WTC11 (cell line): ENCODE results near the gene MFSD2A. TPM values are rescaled to one million over a fixed set of nuclear protein-coding genes. Genes with fewer than 3 reads are reported as not detected.

ENCODE experiments used
- ATAC-seq: fragments of 200-7000 bp; cut with Tn5 transposase; 2 replicates; pipeline ENCODE4 v1.10.0; 2021; ENCODE audit warnings: mild to moderate bottlenecking, moderate library complexity
- CTCF ChIA-PET: fragments of 300-600 bp; sonication (Branson Sonifier 250); formaldehyde crosslinking; loops from one replicate; lab custom pipeline; 2021; ENCODE audit warnings: antibody characterized with exemption; lab: Charles Lee
- POLR2A ChIA-PET: fragments of 350-600 bp; sonication (Branson Sonifier 250); formaldehyde crosslinking; loops from one replicate; lab custom pipeline; 2021; ENCODE audit warnings: antibody characterized with exemption; lab: Charles Lee
- DNase-seq: peaks from one replicate; pipeline ENCODE4 v3.0.0; 2021; ENCODE audit warnings: low spot score
- H3K27ac Mint-ChIP-seq: 2 replicates; pipeline ENCODE4 v1.8.0; 2021; ENCODE audit warnings: mixed read lengths
- H3K27me3 Mint-ChIP-seq: 2 replicates; pipeline ENCODE4 v1.8.0; 2021; ENCODE audit warnings: low read depth, mild to moderate bottlenecking, moderate library complexity, mixed read lengths
- H3K36me3 Mint-ChIP-seq: 2 replicates; pipeline ENCODE4 v1.8.0; 2021; ENCODE audit warnings: mixed read lengths
- H3K4me1 Mint-ChIP-seq: 2 replicates; pipeline ENCODE4 v1.8.0; 2022; ENCODE audit warnings: mixed read lengths
- H3K4me3 Mint-ChIP-seq: 2 replicates; pipeline ENCODE4 v1.8.0; 2021; ENCODE audit warnings: mild to moderate bottlenecking, moderate library complexity, mixed read lengths
- H3K9me3 Mint-ChIP-seq: 2 replicates; pipeline ENCODE4 v1.8.0; 2021; ENCODE audit warnings: mixed read lengths
- CBFB ChIP-seq: sonication (generic); formaldehyde crosslinking; IDR thresholded peaks from 2 replicates; pipeline ENCODE4 v1.8.1; 2022; ENCODE audit warnings: mild to moderate bottlenecking, low read depth, missing genetic modification reagents
- CREB1 ChIP-seq: sonication (generic); formaldehyde crosslinking; IDR thresholded peaks from 2 replicates; pipeline ENCODE4 v1.8.0; 2023; ENCODE audit warnings: mild to moderate bottlenecking, missing genetic modification reagents
- ELF4 ChIP-seq: sonication (generic); formaldehyde crosslinking; IDR thresholded peaks from 2 replicates; pipeline ENCODE4 v1.8.1; 2022; ENCODE audit warnings: low read depth, mild to moderate bottlenecking, moderate library complexity, missing genetic modification reagents
- EMX1 ChIP-seq: fragments of 250-450 bp; sonication (Bioruptor Pico); IDR thresholded peaks from 2 replicates; pipeline ENCODE4 v1.8.0; 2021; ENCODE audit warnings: mild to moderate bottlenecking
- ESRRA ChIP-seq: sonication (generic); formaldehyde crosslinking; IDR thresholded peaks from 2 replicates; pipeline ENCODE4 v1.8.1; 2022; ENCODE audit warnings: mild to moderate bottlenecking, missing genetic modification reagents, borderline replicate concordance
- IRF2 ChIP-seq: sonication (generic); formaldehyde crosslinking; IDR thresholded peaks from 2 replicates; pipeline ENCODE4 v1.8.0; 2022; ENCODE audit warnings: low read depth, missing genetic modification reagents, borderline replicate concordance
- KAT7 ChIP-seq: sonication (generic); formaldehyde crosslinking; IDR thresholded peaks from 2 replicates; pipeline ENCODE4 v1.8.1; 2023; ENCODE audit warnings: missing genetic modification reagents, mild to moderate bottlenecking, borderline replicate concordance
- NFYB ChIP-seq: sonication (generic); formaldehyde crosslinking; conservative IDR thresholded peaks from 2 replicates; pipeline ENCODE4 v1.8.0; 2022; ENCODE audit warnings: low read depth, missing genetic modification reagents
- RELA ChIP-seq: sonication (generic); formaldehyde crosslinking; IDR thresholded peaks from 2 replicates; pipeline ENCODE4 v1.8.1; 2022; ENCODE audit warnings: missing genetic modification reagents, mild to moderate bottlenecking, borderline replicate concordance
- SMAD3 ChIP-seq: sonication (generic); formaldehyde crosslinking; IDR thresholded peaks from 2 replicates; pipeline ENCODE4 v1.8.0; 2022; ENCODE audit warnings: missing genetic modification reagents, mild to moderate bottlenecking, borderline replicate concordance
- TEAD4 ChIP-seq: sonication (generic); formaldehyde crosslinking; IDR thresholded peaks from 2 replicates; pipeline ENCODE4 v1.8.0; 2022; ENCODE audit warnings: mild to moderate bottlenecking, missing genetic modification reagents
- ZNF138 ChIP-seq: sonication (generic); formaldehyde crosslinking; conservative IDR thresholded peaks from 2 replicates; pipeline ENCODE4 v1.8.1; 2022; ENCODE audit warnings: mild to moderate bottlenecking, moderate library complexity, missing genetic modification reagents
- ZNF416 ChIP-seq: fragments of 250-450 bp; sonication (Bioruptor Pico); IDR thresholded peaks from 2 replicates; pipeline ENCODE4 v1.9.0; 2021; ENCODE audit warnings: mild to moderate bottlenecking, inconsistent platforms
- total RNA-seq: library from RNA; stranded (reverse); gene quantifications from 3 replicates; pipeline ENCODE4 v1.2.3, GENCODE V29; 2021
- TF ChIP-seq, protein P1 (sequence below): sonication (generic); formaldehyde crosslinking; IDR thresholded peaks from 2 replicates; pipeline ENCODE4 v1.8.0; 2022; ENCODE audit warnings: mild to moderate bottlenecking, missing genetic modification reagents
- TF ChIP-seq, protein P2 (sequence below): sonication (generic); formaldehyde crosslinking; conservative IDR thresholded peaks from 2 replicates; pipeline ENCODE4 v1.8.1; 2022; ENCODE audit warnings: mild to moderate bottlenecking, missing genetic modification reagents
- TF ChIP-seq, protein P3 (sequence below): sonication (generic); formaldehyde crosslinking; IDR thresholded peaks from 2 replicates; pipeline ENCODE4 v1.8.1; 2022; ENCODE audit warnings: low read depth, missing genetic modification reagents, borderline replicate concordance
- TF ChIP-seq, protein P4 (sequence below): sonication (generic); formaldehyde crosslinking; IDR thresholded peaks from 2 replicates; pipeline ENCODE4 v1.8.1; 2023; ENCODE audit warnings: mild to moderate bottlenecking, missing genetic modification reagents
- TF ChIP-seq, protein P5 (sequence below): sonication (generic); formaldehyde crosslinking; IDR thresholded peaks from 2 replicates; pipeline ENCODE4 v1.8.1; 2022; ENCODE audit warnings: mild to moderate bottlenecking, missing genetic modification reagents, moderate library complexity, borderline replicate concordance
- TF ChIP-seq, protein P6 (sequence below): fragments of 250-450 bp; sonication (Bioruptor Pico); IDR thresholded peaks from 2 replicates; pipeline ENCODE4 v2.1.2; 2022; ENCODE audit warnings: mild to moderate bottlenecking, moderate library complexity
- TF ChIP-seq, protein P7 (sequence below): sonication (generic); formaldehyde crosslinking; IDR thresholded peaks from 2 replicates; pipeline ENCODE4 v1.8.0; 2022; ENCODE audit warnings: mild to moderate bottlenecking, missing genetic modification reagents
- TF ChIP-seq, protein P8 (sequence below): sonication (generic); formaldehyde crosslinking; IDR thresholded peaks from 2 replicates; pipeline ENCODE4 v1.8.1; 2023; ENCODE audit warnings: mild to moderate bottlenecking, missing genetic modification reagents, moderate library complexity
- TF ChIP-seq, protein P9 (sequence below): sonication (generic); formaldehyde crosslinking; IDR thresholded peaks from 2 replicates; pipeline ENCODE4 v1.8.0; 2022; ENCODE audit warnings: mild to moderate bottlenecking, missing genetic modification reagents

MFSD2A gene
- total RNA-seq, 1 experiment from 2014 or later: 14.0 TPM

DNA sequence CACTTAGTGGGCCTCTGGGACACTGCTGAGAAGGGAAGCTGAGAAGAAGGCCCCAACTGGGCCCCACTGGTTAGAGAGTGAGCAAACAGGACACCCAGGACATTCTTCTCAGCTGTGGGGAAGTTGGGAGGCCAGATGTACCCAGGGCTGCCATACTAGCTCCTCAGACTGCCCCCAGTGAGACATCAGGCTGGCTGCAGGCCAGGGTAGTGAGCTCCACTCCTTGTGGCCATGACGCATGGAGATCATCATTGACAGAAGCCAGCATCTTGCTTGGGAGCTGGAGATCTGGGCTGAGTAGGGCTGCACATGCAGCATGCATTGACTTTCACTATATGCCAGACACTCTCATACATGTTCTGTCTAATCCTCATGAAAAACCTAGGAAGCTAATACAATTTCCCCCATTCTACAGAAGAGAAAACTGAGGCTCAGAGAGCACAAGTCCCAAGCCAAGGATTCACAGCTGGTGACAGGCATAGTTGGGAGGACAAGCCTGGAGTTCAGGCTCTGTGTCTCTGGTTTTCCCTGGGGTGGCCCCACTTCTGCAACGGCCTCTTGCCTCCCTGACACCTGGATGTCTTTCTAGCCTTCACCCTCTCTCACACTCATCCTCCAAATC, 29.1 kb upstream of the MFSD2A start (continued):
- TF ChIP-seq CREB1 (CRISPR knock-in tag) (no peak), SMAD3 (no peak), IRF2 (no peak), ZNF138 (CRISPR knock-in tag) (no peak), CBFB (CRISPR knock-in tag) (no peak), RELA (CRISPR knock-in tag) (no peak), ELF4 (CRISPR knock-in tag) (no peak)
- TF ChIP-seq, protein P1, sequence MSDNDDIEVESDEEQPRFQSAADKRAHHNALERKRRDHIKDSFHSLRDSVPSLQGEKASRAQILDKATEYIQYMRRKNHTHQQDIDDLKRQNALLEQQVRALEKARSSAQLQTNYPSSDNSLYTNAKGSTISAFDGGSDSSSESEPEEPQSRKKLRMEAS (CRISPR knock-in tag): no peak
- TF ChIP-seq, protein P2, sequence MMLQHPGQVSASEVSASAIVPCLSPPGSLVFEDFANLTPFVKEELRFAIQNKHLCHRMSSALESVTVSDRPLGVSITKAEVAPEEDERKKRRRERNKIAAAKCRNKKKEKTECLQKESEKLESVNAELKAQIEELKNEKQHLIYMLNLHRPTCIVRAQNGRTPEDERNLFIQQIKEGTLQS (CRISPR knock-in tag): no peak

DNA sequence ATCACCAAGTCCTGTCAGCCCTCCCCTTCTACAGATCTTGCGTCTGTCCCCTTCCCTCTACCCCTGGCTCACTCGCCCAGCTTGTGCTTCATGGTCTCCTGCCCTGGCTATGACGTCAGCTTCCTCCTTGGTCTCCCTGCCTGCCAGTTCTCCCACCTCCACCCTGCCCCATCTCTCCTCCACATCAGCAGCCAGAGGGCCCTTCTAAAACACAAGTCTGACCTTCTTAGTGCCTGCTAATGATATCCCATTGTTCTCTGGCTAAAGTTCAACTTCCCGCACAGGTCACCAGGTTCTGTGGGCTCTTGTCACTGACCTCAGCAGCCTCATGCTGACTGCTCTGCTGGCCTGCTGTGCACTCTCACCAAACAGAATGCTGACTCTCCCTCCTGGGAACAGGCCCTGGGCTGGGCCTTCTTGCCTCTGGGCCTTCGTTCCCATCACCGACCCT, 28.6 kb upstream of the MFSD2A start:
- no peaks in the 10 kb centered on the region for H3K36me3 Mint-ChIP-seq
- no peak for TF ChIP-seq NFYB
- TF ChIP-seq ZNF416 (CRISPR knock-in tag): no peak
- TF ChIP-seq, protein P3, sequence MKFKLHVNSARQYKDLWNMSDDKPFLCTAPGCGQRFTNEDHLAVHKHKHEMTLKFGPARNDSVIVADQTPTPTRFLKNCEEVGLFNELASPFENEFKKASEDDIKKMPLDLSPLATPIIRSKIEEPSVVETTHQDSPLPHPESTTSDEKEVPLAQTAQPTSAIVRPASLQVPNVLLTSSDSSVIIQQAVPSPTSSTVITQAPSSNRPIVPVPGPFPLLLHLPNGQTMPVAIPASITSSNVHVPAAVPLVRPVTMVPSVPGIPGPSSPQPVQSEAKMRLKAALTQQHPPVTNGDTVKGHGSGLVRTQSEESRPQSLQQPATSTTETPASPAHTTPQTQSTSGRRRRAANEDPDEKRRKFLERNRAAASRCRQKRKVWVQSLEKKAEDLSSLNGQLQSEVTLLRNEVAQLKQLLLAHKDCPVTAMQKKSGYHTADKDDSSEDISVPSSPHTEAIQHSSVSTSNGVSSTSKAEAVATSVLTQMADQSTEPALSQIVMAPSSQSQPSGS (CRISPR knock-in tag): no peak
- TF ChIP-seq CREB1 (CRISPR knock-in tag): no peak
- no peak for TF ChIP-seq ESRRA
- TF ChIP-seq, protein P4, sequence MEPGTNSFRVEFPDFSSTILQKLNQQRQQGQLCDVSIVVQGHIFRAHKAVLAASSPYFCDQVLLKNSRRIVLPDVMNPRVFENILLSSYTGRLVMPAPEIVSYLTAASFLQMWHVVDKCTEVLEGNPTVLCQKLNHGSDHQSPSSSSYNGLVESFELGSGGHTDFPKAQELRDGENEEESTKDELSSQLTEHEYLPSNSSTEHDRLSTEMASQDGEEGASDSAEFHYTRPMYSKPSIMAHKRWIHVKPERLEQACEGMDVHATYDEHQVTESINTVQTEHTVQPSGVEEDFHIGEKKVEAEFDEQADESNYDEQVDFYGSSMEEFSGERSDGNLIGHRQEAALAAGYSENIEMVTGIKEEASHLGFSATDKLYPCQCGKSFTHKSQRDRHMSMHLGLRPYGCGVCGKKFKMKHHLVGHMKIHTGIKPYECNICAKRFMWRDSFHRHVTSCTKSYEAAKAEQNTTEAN (CRISPR knock-in tag): no peak
- no peak for TF ChIP-seq SMAD3
- TF ChIP-seq, protein P5, sequence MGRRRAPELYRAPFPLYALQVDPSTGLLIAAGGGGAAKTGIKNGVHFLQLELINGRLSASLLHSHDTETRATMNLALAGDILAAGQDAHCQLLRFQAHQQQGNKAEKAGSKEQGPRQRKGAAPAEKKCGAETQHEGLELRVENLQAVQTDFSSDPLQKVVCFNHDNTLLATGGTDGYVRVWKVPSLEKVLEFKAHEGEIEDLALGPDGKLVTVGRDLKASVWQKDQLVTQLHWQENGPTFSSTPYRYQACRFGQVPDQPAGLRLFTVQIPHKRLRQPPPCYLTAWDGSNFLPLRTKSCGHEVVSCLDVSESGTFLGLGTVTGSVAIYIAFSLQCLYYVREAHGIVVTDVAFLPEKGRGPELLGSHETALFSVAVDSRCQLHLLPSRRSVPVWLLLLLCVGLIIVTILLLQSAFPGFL (CRISPR knock-in tag): no peak
- no peak overlapping the region for H3K27ac Mint-ChIP-seq
- no peak overlapping the region for H3K4me3 Mint-ChIP-seq
- H3K27me3 Mint-ChIP-seq: peaks cover 7% of the 10 kb centered on the region; the same call in 1 of the 2 replicates
- ChIA-PET POLR2A (no interaction called here), CTCF (interaction anchor here (1.3 to 3.3 kb wide), 2 partner anchors 24 to 47 kb away, joined by 4 to 18 read pairs; partner anchors contain the start of gene MYCL)
- DNase-seq (no peak), ATAC-seq (no peak)
- H3K9me3 Mint-ChIP-seq: no peaks in the 10 kb centered on the region
- H3K4me1 Mint-ChIP-seq: peaks cover 31% of the 10 kb centered on the region

DNA sequence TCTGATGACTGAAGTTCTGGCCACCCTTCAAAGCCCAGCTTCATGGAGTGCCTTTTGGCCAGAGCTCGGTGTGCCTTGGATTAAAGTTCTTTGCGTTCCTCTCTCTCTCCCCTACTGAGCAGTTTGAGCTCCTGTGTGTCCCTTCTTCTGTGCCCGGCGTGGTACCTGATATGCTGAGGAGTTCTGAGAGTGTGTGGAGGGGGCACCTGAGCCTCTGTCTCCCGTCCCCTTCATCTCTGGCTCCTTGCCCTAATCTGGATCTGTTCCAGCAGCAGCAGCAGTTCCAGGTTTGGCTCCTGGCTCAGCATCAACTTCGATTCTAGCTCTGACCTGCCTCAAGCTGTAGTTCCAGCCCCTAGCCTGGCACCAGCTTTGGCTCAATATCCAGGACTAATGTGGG, 28.1 kb upstream of the MFSD2A start:
- Mint-ChIP-seq H3K27me3 (peaks cover 7% of the 10 kb centered on the region; the same call in 1 of the 2 replicates), H3K4me3 (no peak overlapping the region), H3K36me3 (no peaks in the 10 kb centered on the region), H3K27ac (no peak overlapping the region), H3K4me1 (peaks cover 27% of the 10 kb centered on the region), H3K9me3 (no peaks in the 10 kb centered on the region)
- ATAC-seq: no peak
- CTCF ChIA-PET: interaction anchor here (1.3 to 3.3 kb wide), 2 partner anchors 25 to 46 kb away, joined by 4 to 18 read pairs; partner anchors contain the start of gene MYCL
- POLR2A ChIA-PET: no interaction called here
- DNase-seq: no peak
- TF ChIP-seq, protein P6, sequence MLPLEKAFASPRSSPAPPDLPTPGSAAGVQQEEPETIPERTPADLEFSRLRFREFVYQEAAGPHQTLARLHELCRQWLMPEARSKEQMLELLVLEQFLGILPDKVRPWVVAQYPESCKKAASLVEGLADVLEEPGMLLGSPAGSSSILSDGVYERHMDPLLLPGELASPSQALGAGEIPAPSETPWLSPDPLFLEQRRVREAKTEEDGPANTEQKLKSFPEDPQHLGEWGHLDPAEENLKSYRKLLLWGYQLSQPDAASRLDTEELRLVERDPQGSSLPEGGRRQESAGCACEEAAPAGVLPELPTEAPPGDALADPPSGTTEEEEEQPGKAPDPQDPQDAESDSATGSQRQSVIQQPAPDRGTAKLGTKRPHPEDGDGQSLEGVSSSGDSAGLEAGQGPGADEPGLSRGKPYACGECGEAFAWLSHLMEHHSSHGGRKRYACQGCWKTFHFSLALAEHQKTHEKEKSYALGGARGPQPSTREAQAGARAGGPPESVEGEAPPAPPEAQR (CRISPR knock-in tag): no peak
- TF ChIP-seq, protein P7, sequence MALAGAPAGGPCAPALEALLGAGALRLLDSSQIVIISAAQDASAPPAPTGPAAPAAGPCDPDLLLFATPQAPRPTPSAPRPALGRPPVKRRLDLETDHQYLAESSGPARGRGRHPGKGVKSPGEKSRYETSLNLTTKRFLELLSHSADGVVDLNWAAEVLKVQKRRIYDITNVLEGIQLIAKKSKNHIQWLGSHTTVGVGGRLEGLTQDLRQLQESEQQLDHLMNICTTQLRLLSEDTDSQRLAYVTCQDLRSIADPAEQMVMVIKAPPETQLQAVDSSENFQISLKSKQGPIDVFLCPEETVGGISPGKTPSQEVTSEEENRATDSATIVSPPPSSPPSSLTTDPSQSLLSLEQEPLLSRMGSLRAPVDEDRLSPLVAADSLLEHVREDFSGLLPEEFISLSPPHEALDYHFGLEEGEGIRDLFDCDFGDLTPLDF (CRISPR knock-in tag): no peak
- TF ChIP-seq EMX1 (CRISPR knock-in tag) (no peak), TEAD4 (CRISPR knock-in tag) (no peak), SMAD3 (no peak), KAT7 (CRISPR knock-in tag) (no peak)
- TF ChIP-seq, protein P8, sequence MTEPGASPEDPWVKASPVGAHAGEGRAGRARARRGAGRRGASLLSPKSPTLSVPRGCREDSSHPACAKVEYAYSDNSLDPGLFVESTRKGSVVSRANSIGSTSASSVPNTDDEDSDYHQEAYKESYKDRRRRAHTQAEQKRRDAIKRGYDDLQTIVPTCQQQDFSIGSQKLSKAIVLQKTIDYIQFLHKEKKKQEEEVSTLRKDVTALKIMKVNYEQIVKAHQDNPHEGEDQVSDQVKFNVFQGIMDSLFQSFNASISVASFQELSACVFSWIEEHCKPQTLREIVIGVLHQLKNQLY: no peak
- TF ChIP-seq, protein P9, sequence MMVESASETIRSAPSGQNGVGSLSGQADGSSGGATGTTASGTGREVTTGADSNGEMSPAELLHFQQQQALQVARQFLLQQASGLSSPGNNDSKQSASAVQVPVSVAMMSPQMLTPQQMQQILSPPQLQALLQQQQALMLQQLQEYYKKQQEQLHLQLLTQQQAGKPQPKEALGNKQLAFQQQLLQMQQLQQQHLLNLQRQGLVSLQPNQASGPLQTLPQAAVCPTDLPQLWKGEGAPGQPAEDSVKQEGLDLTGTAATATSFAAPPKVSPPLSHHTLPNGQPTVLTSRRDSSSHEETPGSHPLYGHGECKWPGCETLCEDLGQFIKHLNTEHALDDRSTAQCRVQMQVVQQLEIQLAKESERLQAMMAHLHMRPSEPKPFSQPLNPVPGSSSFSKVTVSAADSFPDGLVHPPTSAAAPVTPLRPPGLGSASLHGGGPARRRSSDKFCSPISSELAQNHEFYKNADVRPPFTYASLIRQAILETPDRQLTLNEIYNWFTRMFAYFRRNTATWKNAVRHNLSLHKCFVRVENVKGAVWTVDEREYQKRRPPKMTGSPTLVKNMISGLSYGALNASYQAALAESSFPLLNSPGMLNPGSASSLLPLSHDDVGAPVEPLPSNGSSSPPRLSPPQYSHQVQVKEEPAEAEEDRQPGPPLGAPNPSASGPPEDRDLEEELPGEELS: no peak
